Gastroesophageal sphincter (tissue), 4 donors: ENCODE measurements around the gene TBX20. TPM values are rescaled to one million over a fixed set of nuclear protein-coding genes. Genes with fewer than 3 reads are reported as not detected.

ENCODE experiments used
- ATAC-seq: fragments of 150-250 bp; one replicate; pipeline ENCODE4 v1.9.1; 2016; ENCODE audit warnings: mild to moderate bottlenecking, moderate library complexity
- H3K27ac ChIP-seq, 4 donors: fragments of 200-600 bp; sonication (generic) in 3 of 4; 1 replicate in 3 of 4; 2 replicates in 1 of 4; pipeline ENCODE4 v1.5.1; 2016 to 2019
- H3K27me3 ChIP-seq: fragments of 200-600 bp; sonication (generic); one replicate; pipeline ENCODE4 v1.5.1; 2019
- H3K36me3 ChIP-seq, 2 donors: fragments of 200-600 bp; sonication (generic); one replicate each; pipeline ENCODE4 v1.5.1; 2019; ENCODE audit warnings: control low read depth in 1 of 2
- H3K4me1 ChIP-seq, 3 donors: fragments of 200-600 bp; sonication (generic); 1 replicate in 2 of 3; 2 replicates in 1 of 3; pipeline ENCODE4 v1.5.1; 2016 to 2019; ENCODE audit warnings: control low read depth in 2 of 3
- H3K4me3 ChIP-seq, 2 donors: fragments of 200-600 bp; sonication (generic); one replicate each; pipeline ENCODE4 v1.5.1; 2019; ENCODE audit warnings: mild to moderate bottlenecking in 1 of 2, moderate library complexity in 1 of 2
- H3K9me3 ChIP-seq, 3 donors: fragments of 200-600 bp; sonication (generic); one replicate each; pipeline ENCODE4 v1.5.1; 2017 to 2019; ENCODE audit warnings: control low read depth in 2 of 3
- EP300 ChIP-seq: sonication (generic); formaldehyde crosslinking; IDR thresholded peaks from one replicate; pipeline ENCODE4 v1.6.1; 2017; ENCODE audit warnings: antibody characterized with exemption, mild to moderate bottlenecking
- POLR2A ChIP-seq, 2 donors: fragments of 450-650 bp; IDR thresholded peaks; one replicate each; pipeline ENCODE4 v1.6.1; 2017; ENCODE audit warnings: antibody characterized with exemption in 2 of 2, mild to moderate bottlenecking in 2 of 2, moderate library complexity in 1 of 2
- POLR2AphosphoS5 ChIP-seq: sonication (generic); formaldehyde crosslinking; IDR thresholded peaks from one replicate; pipeline ENCODE4 v1.6.1; 2017; ENCODE audit warnings: antibody characterized with exemption
- WGBS, 2 donors: methylation state at CpG; one replicate each; pipeline ENCODE4 v1.1.5; 2018; ENCODE audit warnings: low coverage in 1 of 2; 5-methylcytosine and 5-hydroxymethylcytosine counted together
- total RNA-seq, 4 donors: library from RNA; depleted of rRNA; stranded (reverse); fragments of >200 nt; gene quantifications; one replicate each; pipeline ENCODE4 v1.1.0, GENCODE V29; 2016
- TF ChIP-seq, protein P1 (sequence below), 4 experiments: fragments of 200-600 bp in 2 of 4; fragments of 450-650 bp in 2 of 4; sonication (generic) in 1 of 4; IDR thresholded peaks; one replicate each; pipeline ENCODE4 v1.5.1; 2017 to 2019; ENCODE audit warnings: antibody characterized with exemption in 4 of 4, mild to moderate bottlenecking in 2 of 4, moderate library complexity in 2 of 4

TBX20 gene
- total RNA-seq, 4 donors from 2014 or later = 0.54 to 5.4 TPM; not detected in 2

DNA sequence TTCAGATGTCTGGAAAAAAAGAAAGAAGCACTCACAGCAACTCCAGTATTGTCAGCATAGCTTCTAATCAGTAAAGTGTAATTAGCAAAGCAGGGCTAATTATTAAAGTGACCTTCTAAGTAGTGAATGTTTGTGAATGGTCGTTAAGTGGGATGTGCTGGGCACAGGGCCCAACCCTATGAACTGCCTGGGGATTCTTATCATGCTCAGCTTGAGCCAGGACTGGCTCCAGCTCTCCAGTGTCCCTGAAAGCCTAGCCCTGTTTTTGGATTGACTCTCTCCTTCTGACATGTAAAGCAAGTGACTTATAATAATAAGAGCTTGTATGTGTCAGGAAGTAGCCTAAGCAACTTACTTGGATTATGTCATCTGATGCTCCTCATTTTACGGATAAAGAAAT, 9.5 kb upstream of the TBX20 start:
- Histone ChIP-seq H3K36me3 (no peaks in the 10 kb centered on the region), H3K4me3 (no peak overlapping the region), H3K27ac (no peak overlapping the region), H3K9me3 (no peaks in the 10 kb centered on the region), H3K27me3 (peaks cover 65% of the 10 kb centered on the region), H3K4me1 (peaks cover 0 to 25% (median 0%) of the 10 kb centered on the region in 3 donors)
- TF ChIP-seq POLR2A (IDR thresholded peaks at IDR 0.05) = no peak
- no peak for TF ChIP-seq POLR2AphosphoS5
- TF ChIP-seq, protein P1, sequence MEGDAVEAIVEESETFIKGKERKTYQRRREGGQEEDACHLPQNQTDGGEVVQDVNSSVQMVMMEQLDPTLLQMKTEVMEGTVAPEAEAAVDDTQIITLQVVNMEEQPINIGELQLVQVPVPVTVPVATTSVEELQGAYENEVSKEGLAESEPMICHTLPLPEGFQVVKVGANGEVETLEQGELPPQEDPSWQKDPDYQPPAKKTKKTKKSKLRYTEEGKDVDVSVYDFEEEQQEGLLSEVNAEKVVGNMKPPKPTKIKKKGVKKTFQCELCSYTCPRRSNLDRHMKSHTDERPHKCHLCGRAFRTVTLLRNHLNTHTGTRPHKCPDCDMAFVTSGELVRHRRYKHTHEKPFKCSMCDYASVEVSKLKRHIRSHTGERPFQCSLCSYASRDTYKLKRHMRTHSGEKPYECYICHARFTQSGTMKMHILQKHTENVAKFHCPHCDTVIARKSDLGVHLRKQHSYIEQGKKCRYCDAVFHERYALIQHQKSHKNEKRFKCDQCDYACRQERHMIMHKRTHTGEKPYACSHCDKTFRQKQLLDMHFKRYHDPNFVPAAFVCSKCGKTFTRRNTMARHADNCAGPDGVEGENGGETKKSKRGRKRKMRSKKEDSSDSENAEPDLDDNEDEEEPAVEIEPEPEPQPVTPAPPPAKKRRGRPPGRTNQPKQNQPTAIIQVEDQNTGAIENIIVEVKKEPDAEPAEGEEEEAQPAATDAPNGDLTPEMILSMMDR (IDR thresholded peaks at IDR 0.05) = no peak
- TF ChIP-seq EP300 = no peak
- no peak for ATAC-seq
- WGBS, 2 donors = 17 to 62% methylated on average over 2 of the region's 2 CpGs

DNA sequence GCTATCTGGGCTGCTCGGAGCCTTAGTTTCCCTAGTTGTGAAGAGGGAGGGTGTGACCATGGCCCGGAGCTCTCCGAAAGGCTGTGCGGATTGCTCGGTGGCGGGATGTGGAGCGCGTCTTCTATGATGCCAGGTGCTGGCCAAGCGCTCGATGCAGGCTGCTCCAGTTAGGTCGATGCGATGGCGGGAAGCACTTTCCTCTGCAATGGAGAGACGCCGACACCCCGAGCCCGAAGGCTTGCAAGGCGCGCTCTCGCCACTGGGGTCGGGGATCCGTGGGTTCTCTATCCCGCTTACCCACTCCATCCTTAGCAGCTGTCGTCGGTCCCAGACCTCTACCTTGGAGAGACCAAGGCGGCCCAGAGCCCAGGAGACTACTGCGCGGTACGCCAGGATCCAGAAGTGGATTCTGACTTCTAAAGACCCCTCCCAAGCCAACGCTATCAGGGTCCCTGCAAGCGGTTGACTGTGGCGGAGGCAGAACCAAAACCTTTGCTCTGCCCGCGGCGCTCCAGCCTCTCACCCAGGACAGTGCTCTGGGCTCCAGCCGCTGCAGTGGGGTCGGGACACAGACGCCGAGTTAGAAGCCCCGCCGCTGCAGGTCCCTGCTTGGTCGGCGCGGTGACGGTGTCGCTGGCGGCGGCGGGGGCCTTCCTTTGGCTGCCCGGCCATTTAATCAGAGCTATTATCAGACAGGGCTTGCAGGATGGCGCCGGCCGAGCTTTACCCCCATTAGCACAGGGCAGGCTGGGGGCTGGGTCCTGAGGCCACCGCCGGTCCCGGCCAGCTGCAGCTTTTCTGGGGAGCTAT, 7.8 kb upstream of the TBX20 start:
- no peak overlapping the region for H3K4me3 ChIP-seq
- TF ChIP-seq POLR2A (IDR thresholded peaks at IDR 0.05) (no peak), POLR2AphosphoS5 (no peak), EP300 (no peak)
- TF ChIP-seq, protein P1 (IDR thresholded peaks at IDR 0.05) = no peak
- ATAC-seq = no peak
- H3K9me3 ChIP-seq = no peaks in the 10 kb centered on the region
- H3K27ac ChIP-seq = no peak overlapping the region
- peaks cover 0 to 34% (median 7%) of the 10 kb centered on the region in 3 donors for H3K4me1 ChIP-seq
- H3K36me3 ChIP-seq = no peaks in the 10 kb centered on the region
- peaks cover 82% of the 10 kb centered on the region for H3K27me3 ChIP-seq
- WGBS, 2 donors = 13 to 48% methylated on average over 3 to 6 of the region's 56 CpGs

DNA sequence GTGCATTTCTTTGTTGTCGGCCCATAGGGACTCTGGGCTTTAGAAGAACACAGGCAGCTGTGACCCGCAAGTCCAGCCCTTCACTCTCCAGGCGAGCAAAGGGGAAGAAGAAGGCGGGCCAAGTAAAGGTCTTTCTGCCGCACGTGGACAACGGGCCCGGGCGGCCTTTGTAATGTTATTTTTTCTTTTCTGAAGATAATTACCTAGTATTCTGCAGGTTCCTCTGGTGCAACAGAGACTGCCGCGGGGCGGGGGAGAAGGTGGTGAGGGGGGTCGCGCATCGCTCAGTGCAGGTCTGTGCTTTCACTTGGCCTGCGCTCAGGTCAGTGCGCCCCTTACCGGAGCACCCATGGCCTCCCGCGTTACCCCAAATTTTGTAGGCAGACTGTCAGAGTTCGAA, 7.1 kb upstream of the TBX20 start:
- 35 to 87% methylated on average over 4 to 9 of the region's 21 CpGs for WGBS, 2 donors
- Histone ChIP-seq H3K4me3 (no peak overlapping the region), H3K4me1 (peaks cover 0 to 34% (median 7%) of the 10 kb centered on the region in 3 donors), H3K36me3 (no peaks in the 10 kb centered on the region), H3K27me3 (peaks cover 89% of the 10 kb centered on the region), H3K27ac (no peak overlapping the region), H3K9me3 (no peaks in the 10 kb centered on the region)
- no peak for ATAC-seq
- TF ChIP-seq POLR2A (IDR thresholded peaks at IDR 0.05) = no peak
- no peak for TF ChIP-seq POLR2AphosphoS5
- TF ChIP-seq EP300 = no peak
- TF ChIP-seq, protein P1 (IDR thresholded peaks at IDR 0.05) = no peak

DNA sequence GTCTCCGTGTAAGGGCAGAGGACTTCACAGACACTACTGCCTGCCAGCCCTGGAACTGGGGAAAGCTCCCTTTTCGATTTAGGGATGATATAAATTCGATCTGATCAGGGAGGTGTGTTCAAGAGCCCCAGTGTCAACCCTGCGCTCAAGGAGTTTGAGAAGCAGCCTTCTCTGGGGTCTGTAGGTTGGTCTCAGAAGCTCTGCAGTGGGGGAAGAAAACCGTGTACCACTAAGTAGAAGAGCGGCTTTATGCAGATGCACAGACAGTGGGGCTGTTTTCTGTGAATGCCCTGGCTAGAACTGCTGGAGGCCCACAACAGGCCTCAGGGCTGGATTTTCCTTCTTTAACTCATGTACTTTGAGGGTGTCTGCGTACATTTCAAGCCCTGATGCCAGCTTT, 6.3 kb upstream of the TBX20 start:
- H3K4me3 ChIP-seq = no peak overlapping the region
- WGBS, 2 donors = 70 to 78% methylated on average over 5 of the region's 7 CpGs
- peaks cover 97% of the 10 kb centered on the region for H3K27me3 ChIP-seq
- H3K27ac ChIP-seq = no peak overlapping the region
- peaks cover 0 to 4% (median 0%) of the 10 kb centered on the region in 3 donors for H3K9me3 ChIP-seq
- peaks cover 0 to 34% (median 7%) of the 10 kb centered on the region in 3 donors for H3K4me1 ChIP-seq
- no peaks in the 10 kb centered on the region for H3K36me3 ChIP-seq
- TF ChIP-seq, protein P1 (IDR thresholded peaks at IDR 0.05) = no peak
- no peak for TF ChIP-seq POLR2A (IDR thresholded peaks at IDR 0.05)
- no peak for TF ChIP-seq POLR2AphosphoS5
- TF ChIP-seq EP300 = no peak
- ATAC-seq = no peak

DNA sequence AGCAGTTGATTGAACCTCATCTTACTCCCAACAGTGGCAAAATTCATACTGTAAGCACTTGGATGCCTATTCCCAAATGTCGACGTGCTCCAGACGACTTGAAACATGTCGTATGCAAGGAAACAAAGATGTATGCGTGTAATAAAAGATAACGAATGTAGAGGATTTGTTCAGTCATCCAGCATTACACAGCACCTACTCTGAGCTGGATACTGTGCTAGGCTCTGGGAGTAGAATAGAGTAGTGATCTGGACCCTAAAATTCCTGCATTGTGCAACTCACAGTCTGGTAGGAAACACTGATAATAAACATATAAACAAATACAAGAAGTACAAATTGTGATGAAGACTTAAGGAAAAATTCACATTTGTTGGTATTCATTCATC, 5.6 kb upstream of the TBX20 start:
- no peaks in the 10 kb centered on the region for H3K36me3 ChIP-seq
- TF ChIP-seq EP300 (no peak), POLR2AphosphoS5 (no peak), POLR2A (IDR thresholded peaks at IDR 0.05) (no peak)
- TF ChIP-seq, protein P1 (IDR thresholded peaks at IDR 0.05) = no peak
- H3K27ac ChIP-seq = no peak overlapping the region
- peaks cover 98% of the 10 kb centered on the region for H3K27me3 ChIP-seq
- H3K9me3 ChIP-seq = peaks cover 0 to 5% (median 0%) of the 10 kb centered on the region in 3 donors
- no peak for ATAC-seq
- 30 to 49% methylated on average over 5 to 6 of the region's 6 CpGs for WGBS, 2 donors
- peaks cover 0 to 36% (median 7%) of the 10 kb centered on the region in 3 donors for H3K4me1 ChIP-seq
- no peak overlapping the region for H3K4me3 ChIP-seq
